ENCODE measurements around the gene SLC35G6. TPM values are rescaled to one million over a fixed set of nuclear protein-coding genes. Genes with fewer than 3 reads are reported as not detected.

The SLC35G6 gene
- total RNA-seq, 2 donors from 2014 or later: 0.33 TPM; not detected in 1

DNA sequence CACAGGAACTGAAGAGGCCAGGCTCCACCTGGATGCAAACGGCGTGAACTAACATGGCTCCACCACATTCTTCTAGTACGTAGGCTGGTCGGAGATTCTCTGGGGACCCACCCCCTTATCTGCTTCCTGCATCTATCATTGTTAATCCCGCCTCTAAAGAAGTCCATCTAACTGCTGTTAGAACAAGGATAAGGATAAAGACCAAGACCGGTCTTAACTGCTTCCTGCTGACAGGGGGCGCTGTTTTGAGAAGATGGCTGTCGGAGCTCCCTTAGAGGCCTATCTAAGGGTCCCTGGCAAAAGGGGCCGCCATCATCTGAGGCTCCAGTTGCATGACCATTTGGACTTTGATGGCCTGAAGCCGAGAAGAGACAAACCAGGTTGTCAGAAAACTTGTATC, 41.8 kb downstream of the SLC35G6 start:
- H3K27me3 Mint-ChIP-seq (ENCODE audit: insufficient read depth): peaks cover 11% of the 10 kb centered on the region
- peak overlapping the region; percentile 48 for H3K27ac Mint-ChIP-seq
- WGBS, 2 experiments (ENCODE audit: insufficient coverage in 1 of 2, insufficient read length in 1 of 2): 43 to 68% methylated on average over 7 to 10 of the region's 10 CpGs
- no peaks in the 10 kb centered on the region for H3K4me1 Mint-ChIP-seq
- TF ChIP-seq, protein P1, sequence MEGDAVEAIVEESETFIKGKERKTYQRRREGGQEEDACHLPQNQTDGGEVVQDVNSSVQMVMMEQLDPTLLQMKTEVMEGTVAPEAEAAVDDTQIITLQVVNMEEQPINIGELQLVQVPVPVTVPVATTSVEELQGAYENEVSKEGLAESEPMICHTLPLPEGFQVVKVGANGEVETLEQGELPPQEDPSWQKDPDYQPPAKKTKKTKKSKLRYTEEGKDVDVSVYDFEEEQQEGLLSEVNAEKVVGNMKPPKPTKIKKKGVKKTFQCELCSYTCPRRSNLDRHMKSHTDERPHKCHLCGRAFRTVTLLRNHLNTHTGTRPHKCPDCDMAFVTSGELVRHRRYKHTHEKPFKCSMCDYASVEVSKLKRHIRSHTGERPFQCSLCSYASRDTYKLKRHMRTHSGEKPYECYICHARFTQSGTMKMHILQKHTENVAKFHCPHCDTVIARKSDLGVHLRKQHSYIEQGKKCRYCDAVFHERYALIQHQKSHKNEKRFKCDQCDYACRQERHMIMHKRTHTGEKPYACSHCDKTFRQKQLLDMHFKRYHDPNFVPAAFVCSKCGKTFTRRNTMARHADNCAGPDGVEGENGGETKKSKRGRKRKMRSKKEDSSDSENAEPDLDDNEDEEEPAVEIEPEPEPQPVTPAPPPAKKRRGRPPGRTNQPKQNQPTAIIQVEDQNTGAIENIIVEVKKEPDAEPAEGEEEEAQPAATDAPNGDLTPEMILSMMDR (conservative IDR thresholded peaks at IDR 0.05): peak; percentile 82
- no peaks in the 10 kb centered on the region for H3K36me3 Mint-ChIP-seq (ENCODE audit: low read depth)
- Histone ChIP-seq H3K27me3 (ENCODE audit: control insufficient read depth, insufficient read depth, low read length, poor library complexity, severe bottlenecking) (no peaks in the 10 kb centered on the region), H3K9me3 (ENCODE audit: control insufficient read depth, low read length) (peaks cover 10% of the 10 kb centered on the region), H3K27ac (ENCODE audit: low read depth, low read length) (no peak overlapping the region), H3K36me3 (ENCODE audit: control insufficient read depth, insufficient read depth, low read length) (no peaks in the 10 kb centered on the region), H3K4me1 (ENCODE audit: control insufficient read depth, insufficient read depth, low read length) (no peaks in the 10 kb centered on the region), H3K9ac (ENCODE audit: extremely low read depth, low read length, poor library complexity, severe bottlenecking) (no peak overlapping the region), H3K4me3 (ENCODE audit: low read length) (no peak overlapping the region)
- DNase-seq: peak; percentile 87
- peaks cover 31% of the 10 kb centered on the region for H3K9me3 Mint-ChIP-seq
- no peak overlapping the region for H3K4me3 Mint-ChIP-seq

DNA sequence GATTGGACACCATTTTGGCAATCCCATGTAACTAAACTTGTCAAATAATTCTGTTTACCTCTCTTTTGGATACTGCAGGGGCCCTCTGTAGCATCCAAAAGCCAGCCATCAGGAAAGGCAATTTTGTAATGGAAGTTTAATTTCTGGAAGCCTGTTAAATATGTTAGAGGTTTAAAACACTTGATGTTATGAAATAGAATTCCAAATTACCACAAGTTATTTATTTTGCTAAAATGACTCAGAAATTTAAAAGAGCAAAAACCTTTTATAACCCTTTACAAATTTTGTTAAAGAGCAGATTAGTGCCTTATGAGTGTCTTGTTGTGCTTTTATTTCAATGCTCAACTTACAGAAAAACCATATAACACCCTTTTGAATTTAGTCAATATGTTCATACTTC, 47.6 kb downstream of the SLC35G6 start:
- Histone ChIP-seq H3K9ac (ENCODE audit: extremely low read depth, low read length, poor library complexity, severe bottlenecking) (no peak overlapping the region), H3K36me3 (ENCODE audit: control insufficient read depth, insufficient read depth, low read length) (no peaks in the 10 kb centered on the region), H3K9me3 (ENCODE audit: control insufficient read depth, low read length) (peaks cover 30% of the 10 kb centered on the region), H3K4me1 (ENCODE audit: control insufficient read depth, insufficient read depth, low read length) (no peaks in the 10 kb centered on the region), H3K27ac (ENCODE audit: low read depth, low read length) (no peak overlapping the region), H3K27me3 (ENCODE audit: control insufficient read depth, insufficient read depth, low read length, poor library complexity, severe bottlenecking) (no peaks in the 10 kb centered on the region), H3K4me3 (ENCODE audit: low read length) (no peak overlapping the region)
- Mint-ChIP-seq H3K27ac (no peak overlapping the region), H3K9me3 (peaks cover 50% of the 10 kb centered on the region), H3K4me1 (no peaks in the 10 kb centered on the region), H3K36me3 (ENCODE audit: low read depth) (no peaks in the 10 kb centered on the region), H3K27me3 (ENCODE audit: insufficient read depth) (peaks cover 15% of the 10 kb centered on the region), H3K4me3 (no peak overlapping the region)
- no peak for DNase-seq
- TF ChIP-seq, protein P1 (conservative IDR thresholded peaks at IDR 0.05): no peak

DNA sequence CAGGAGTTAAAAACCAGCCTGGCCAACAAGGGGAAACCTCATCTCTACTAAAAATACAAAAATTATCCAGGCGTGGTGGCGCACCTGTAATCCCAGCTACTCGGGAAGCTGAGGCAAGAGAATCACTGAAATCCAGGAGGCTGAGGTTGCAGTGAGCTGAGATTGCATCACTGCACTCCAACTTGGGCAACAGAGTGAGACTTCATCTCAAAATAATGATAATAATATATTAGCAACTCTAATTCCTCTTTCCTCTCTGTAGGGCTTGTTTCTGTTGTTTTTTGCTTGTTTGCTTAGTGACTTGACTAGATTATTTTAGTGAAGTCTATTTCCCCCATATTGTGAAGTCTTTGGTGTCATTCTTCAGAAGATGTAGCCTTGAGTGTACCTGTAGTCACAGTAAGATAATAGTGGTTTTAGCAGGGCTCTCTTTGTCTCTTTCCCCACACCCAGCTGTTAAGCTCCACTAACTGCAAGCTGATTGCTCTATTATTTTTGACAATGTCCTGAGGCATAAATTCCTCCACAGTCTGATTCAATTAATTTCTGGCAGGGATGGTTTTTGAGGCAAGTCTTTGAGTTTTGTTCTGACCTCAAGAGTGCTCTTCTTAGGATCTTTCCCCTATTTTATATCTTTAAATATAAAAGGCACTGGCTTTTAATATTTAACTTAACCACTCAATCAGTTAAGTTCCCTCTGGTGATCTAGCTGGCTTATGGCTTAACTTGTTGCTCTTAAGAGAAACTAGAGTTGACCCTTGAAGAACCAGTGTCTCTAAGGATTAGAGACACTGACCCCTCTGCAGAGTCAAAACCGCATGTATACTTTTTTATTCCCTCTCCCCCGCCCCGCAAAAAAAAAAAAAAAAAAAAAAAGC, 49.0 kb downstream of the SLC35G6 start:
- Mint-ChIP-seq H3K27me3 (ENCODE audit: insufficient read depth) (peaks cover 18% of the 10 kb centered on the region), H3K4me1 (no peaks in the 10 kb centered on the region), H3K4me3 (no peak overlapping the region), H3K27ac (no peak overlapping the region), H3K36me3 (ENCODE audit: low read depth) (no peaks in the 10 kb centered on the region), H3K9me3 (peaks cover 44% of the 10 kb centered on the region)
- H3K36me3 ChIP-seq (ENCODE audit: control insufficient read depth, insufficient read depth, low read length): no peaks in the 10 kb centered on the region
- no peak overlapping the region for H3K4me3 ChIP-seq (ENCODE audit: low read length)
- H3K27me3 ChIP-seq (ENCODE audit: control insufficient read depth, insufficient read depth, low read length, poor library complexity, severe bottlenecking): no peaks in the 10 kb centered on the region
- H3K4me1 ChIP-seq (ENCODE audit: control insufficient read depth, insufficient read depth, low read length): no peaks in the 10 kb centered on the region
- no peak overlapping the region for H3K9ac ChIP-seq (ENCODE audit: extremely low read depth, low read length, poor library complexity, severe bottlenecking)
- WGBS, 2 experiments (ENCODE audit: insufficient coverage in 1 of 2, insufficient read length in 1 of 2): 79 to 98% methylated on average over 3 to 4 of the region's 6 CpGs
- peaks cover 30% of the 10 kb centered on the region for H3K9me3 ChIP-seq (ENCODE audit: control insufficient read depth, low read length)
- TF ChIP-seq, protein P1 (conservative IDR thresholded peaks at IDR 0.05): no peak
- DNase-seq: no peak
- no peak overlapping the region for H3K27ac ChIP-seq (ENCODE audit: low read depth, low read length)

Other genes with a start within 250 kb of the SLC35G6 start
- gene DVL2, start 246.9 kb upstream of the SLC35G6 start, total RNA-seq: 100 to 1,000 TPM in 1 of 2 donors, 10 to 100 TPM in 1; 98.2 to 116 TPM
- gene PHF23, start 242.0 kb upstream of the SLC35G6 start, total RNA-seq: 10 to 100 TPM; 67.3 to 71.6 TPM
- 100 to 1,000 TPM; 264 to 317 TPM for gene GABARAP, start 239.0 kb upstream of the SLC35G6 start, total RNA-seq
- 100 to 1,000 TPM; 123 to 125 TPM for gene CTDNEP1, start 229.7 kb upstream of the SLC35G6 start, total RNA-seq
- 10 to 100 TPM; 45.3 to 68.0 TPM for gene ELP5, start 229.2 kb upstream of the SLC35G6 start, total RNA-seq
- gene CLDN7, start 219.0 kb upstream of the SLC35G6 start, total RNA-seq: 100 to 1,000 TPM; 142 to 149 TPM
- 1 to 10 TPM; 2.2 to 5.4 TPM for gene SLC2A4, start 199.7 kb upstream of the SLC35G6 start, total RNA-seq
- gene YBX2, start 186.8 kb upstream of the SLC35G6 start, total RNA-seq: 10 to 100 TPM in 1 of 2 donors, 1 to 10 TPM in 1; 6.6 to 15.9 TPM
- 100 to 1,000 TPM; 488 to 556 TPM for gene EIF5A, start 173.8 kb upstream of the SLC35G6 start, total RNA-seq
- 10 to 100 TPM; 43.6 to 47.2 TPM for gene GPS2, start 166.1 kb upstream of the SLC35G6 start, total RNA-seq
- gene NEURL4, start 152.1 kb upstream of the SLC35G6 start, total RNA-seq: 10 to 100 TPM; 51.3 to 52.7 TPM
- 1 to 10 TPM; 4.5 to 8.4 TPM for gene ACAP1, start 144.9 kb upstream of the SLC35G6 start, total RNA-seq
- gene KCTD11, start 129.3 kb upstream of the SLC35G6 start, total RNA-seq: 1 to 10 TPM; 7.1 to 8.4 TPM
- not detected for gene TMEM95, start 126.3 kb upstream of the SLC35G6 start, total RNA-seq
- 10 to 100 TPM; 11.0 to 11.7 TPM for gene TNK1, start 100.4 kb upstream of the SLC35G6 start, total RNA-seq
- gene PLSCR3, start 86.9 kb upstream of the SLC35G6 start, total RNA-seq: 10 to 100 TPM; 21.0 to 26.2 TPM
- gene TMEM256, start 77.3 kb upstream of the SLC35G6 start, total RNA-seq: 100 to 1,000 TPM; 133 to 175 TPM
- 100 to 1,000 TPM in 1 of 2 donors, 10 to 100 TPM in 1; 78.5 to 121 TPM for gene NLGN2, start 73.6 kb upstream of the SLC35G6 start, total RNA-seq
- under 1 TPM; 0.46 to 0.49 TPM for gene SPEM1, start 61.1 kb upstream of the SLC35G6 start, total RNA-seq
- not detected for gene SPEM2, start 55.8 kb upstream of the SLC35G6 start, total RNA-seq
- not detected for gene SPEM3, start 52.6 kb upstream of the SLC35G6 start, total RNA-seq
- gene TMEM102, start 46.0 kb upstream of the SLC35G6 start, total RNA-seq: 1 to 10 TPM; 6.5 to 8.6 TPM
- 1 to 10 TPM; 4.0 to 8.8 TPM for gene FGF11, start 41.9 kb upstream of the SLC35G6 start, total RNA-seq
- 10 to 100 TPM in 1 of 2 donors, 1 to 10 TPM in 1; 8.7 to 11.6 TPM for gene CHRNB1, start 36.4 kb upstream of the SLC35G6 start, total RNA-seq
- gene ZBTB4, start 1.8 kb upstream of the SLC35G6 start, total RNA-seq: 10 to 100 TPM; 18.8 to 25.5 TPM
- 100 to 1,000 TPM; 129 to 189 TPM for gene POLR2A, start 2.9 kb downstream of the SLC35G6 start, total RNA-seq
- gene TNFSF12, start 67.6 kb downstream of the SLC35G6 start, total RNA-seq: 1 to 10 TPM; 8.3 to 8.4 TPM
- gene TNFSF13, start 77.3 kb downstream of the SLC35G6 start, total RNA-seq: 1 to 10 TPM; 1.7 to 3.0 TPM
- gene SENP3, start 80.5 kb downstream of the SLC35G6 start, total RNA-seq: 10 to 100 TPM; 71.5 to 82.3 TPM
- gene CD68, start 98.2 kb downstream of the SLC35G6 start, total RNA-seq: under 1 TPM in 1 of 2 donors, not detected in 1; 0.44 TPM
- gene MPDU1, start 102.4 kb downstream of the SLC35G6 start, total RNA-seq: 10 to 100 TPM; 47.4 to 56.6 TPM
- gene SOX15, start 108.6 kb downstream of the SLC35G6 start, total RNA-seq: 1 to 10 TPM; 6.4 to 7.3 TPM
- 10 to 100 TPM; 52.1 to 53.9 TPM for gene FXR2, start 133.5 kb downstream of the SLC35G6 start, total RNA-seq
- gene SAT2, start 146.4 kb downstream of the SLC35G6 start, total RNA-seq: 100 to 1,000 TPM in 1 of 2 donors, 10 to 100 TPM in 1; 82.7 to 103 TPM
- 1 to 10 TPM in 1 of 2 donors, under 1 TPM in 1; 0.77 to 1.9 TPM for gene SHBG, start 148.7 kb downstream of the SLC35G6 start, total RNA-seq
- gene ATP1B2, start 169.5 kb downstream of the SLC35G6 start, total RNA-seq: 1 to 10 TPM; 6.4 to 7.5 TPM
- gene TP53, start 206.0 kb downstream of the SLC35G6 start, total RNA-seq: 100 to 1,000 TPM; 113 to 130 TPM
- 10 to 100 TPM; 21.7 to 30.8 TPM for gene WRAP53, start 207.0 kb downstream of the SLC35G6 start, total RNA-seq
- gene EFNB3, start 223.8 kb downstream of the SLC35G6 start, total RNA-seq: 10 to 100 TPM; 12.8 to 15.0 TPM
- under 1 TPM; 0.42 to 0.69 TPM for gene DNAH2, start 236.3 kb downstream of the SLC35G6 start, total RNA-seq